EL (cell line): ENCODE data around the gene ARHGAP10.
A peak's percentile ranks its signal among the peaks of the same experiment; 100 is the strongest.

Experiments
- DNase-seq: peaks from one replicate; pipeline ENCODE4 v3.0.0-alpha.2; 2016

Gene ARHGAP10

DNA sequence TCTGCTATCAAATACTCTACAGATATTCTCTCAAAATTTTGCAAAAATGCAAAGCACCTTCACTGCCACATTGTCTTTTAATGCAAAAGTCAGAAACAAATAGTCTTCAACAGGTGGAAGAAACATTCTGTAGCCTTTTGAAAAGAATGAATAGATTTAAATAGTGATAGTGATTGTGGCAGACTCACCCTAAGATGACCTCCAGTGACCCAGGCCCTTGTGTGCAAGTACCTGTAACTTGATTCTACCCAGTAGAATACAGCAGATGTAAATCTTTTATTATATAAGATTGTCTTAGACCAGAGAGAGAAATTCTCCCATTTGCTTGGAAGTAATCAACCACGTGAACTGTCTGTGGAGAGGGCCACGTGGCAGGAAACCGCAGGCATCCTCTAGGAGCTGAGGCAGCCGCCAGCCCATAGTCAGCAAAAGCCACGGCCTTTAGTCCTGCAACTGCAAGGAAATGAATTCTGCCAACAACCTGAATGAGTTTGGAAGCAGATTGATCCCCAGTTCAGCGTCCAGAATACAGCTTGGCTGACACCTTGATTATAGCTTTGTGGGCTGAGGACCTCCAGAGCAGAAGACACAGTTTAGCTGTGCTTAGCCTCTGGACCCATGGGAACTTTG lies 272.5 kb downstream of the ARHGAP10 start:
- DNase-seq, result no peak

DNA sequence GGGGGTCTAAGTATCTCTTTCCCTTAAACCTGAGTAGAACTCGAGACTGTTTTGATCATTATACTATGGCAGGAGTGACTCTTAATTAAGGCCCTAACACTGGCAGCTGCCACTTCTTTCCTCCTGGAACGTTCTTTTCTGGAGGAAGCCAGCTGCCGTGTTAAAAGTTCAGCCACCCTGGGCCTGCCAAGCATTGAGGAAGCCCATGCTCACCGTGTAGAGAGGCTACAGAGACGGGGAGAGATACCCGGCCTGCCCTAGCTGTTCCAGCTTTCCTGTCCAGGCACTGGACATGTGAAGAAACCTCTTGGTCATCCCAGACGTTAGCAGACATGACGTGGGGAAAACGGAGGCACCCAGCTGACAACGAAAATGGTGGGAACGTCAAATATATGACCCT lies 274.1 kb downstream of the ARHGAP10 start:
- no peak for DNase-seq

DNA sequence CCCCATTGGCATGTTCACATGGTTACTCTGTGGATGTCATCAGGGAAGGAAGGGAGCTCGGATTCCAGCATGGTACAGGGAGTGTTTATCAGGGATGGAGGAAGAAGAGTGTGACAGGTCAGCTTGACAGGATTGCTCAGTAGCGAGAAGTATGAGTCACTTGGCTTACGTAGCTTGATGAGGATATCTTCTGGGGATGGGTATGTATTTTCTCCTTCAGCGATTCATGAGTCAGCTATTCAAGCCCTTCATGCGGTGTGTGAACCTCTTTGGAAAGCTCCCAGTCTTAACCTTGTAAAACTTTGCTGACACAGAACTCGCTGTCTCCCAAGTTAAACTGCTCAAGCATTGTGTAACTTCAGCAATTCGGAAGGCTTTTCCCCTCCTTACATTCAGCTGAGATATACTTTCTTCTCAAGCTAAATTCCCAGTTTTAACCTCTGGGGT lies 275.4 kb downstream of the ARHGAP10 start:
- DNase-seq, result peak; percentile 96

- DNase-seq, result no peak
Measured at GRCh38 chr4:148007792-148008191, 275.9 kb downstream of the ARHGAP10 start.

DNA sequence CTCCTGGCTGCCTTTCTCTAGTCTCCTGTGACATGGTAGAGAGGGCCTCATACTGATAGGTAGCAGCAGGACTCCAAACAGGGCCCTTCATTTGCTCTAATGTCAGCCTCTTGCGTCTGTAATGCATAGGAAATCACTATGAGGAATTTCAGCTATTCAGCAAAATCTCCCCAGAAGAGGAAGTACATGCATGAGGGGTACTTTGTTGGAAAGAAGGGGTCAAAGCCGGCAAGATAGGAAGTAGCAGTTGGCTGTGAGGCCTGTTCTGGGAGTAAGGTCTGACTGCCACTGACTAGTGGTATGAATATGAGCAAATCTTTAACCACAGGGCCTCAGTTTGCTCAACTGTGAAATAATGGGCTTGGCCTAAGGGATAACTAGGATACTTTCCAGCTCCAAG lies 283.2 kb downstream of the ARHGAP10 start:
- DNase-seq, result no peak

DNA sequence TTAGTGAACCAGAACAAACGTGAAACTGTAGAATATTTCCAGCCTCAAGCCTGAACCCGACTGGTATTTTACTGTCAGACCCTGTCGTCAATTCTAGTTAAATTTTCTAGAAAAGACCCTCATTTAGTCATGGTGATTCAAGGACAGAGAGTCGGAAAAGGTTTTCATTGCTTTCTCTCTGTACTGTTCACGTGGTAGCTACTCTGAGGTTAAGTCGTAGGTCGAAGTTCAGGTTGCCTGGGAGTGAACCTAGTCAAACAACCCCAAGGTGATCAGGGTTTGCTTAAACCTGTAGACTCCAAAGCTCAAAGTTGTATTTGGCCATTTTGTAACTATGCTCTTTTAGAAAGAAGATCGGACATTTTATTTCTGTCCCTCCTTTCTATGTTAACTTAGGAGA lies 283.6 kb downstream of the ARHGAP10 start:
- no peak for DNase-seq

DNA sequence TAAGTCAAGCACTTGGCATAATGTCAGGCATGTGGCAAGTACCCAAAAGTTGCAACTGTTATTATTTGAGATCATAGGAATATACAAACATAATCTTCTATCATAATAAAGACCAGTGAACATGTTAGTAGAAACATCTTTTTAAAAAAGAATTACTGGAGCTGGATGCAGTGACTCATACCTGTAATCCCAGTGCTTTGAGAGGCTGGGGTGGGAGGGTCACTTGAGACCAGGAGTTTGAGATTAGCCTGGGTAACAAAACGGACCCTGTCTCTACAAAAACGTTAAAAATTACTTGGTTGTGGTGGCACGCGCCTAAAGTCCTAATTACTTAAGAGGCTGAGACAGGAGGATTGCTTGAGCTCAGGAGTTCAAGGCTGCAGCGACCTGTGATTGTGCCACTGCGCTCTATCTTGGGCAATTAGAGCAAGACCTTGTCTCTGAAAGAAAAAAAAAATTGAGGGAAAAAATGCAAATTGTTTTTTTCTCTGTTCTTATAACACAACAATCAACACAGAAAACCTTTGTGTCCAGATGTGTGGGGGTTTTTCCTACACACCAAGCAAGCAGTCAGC lies 284.3 kb downstream of the ARHGAP10 start:
- DNase-seq, result no peak

DNA sequence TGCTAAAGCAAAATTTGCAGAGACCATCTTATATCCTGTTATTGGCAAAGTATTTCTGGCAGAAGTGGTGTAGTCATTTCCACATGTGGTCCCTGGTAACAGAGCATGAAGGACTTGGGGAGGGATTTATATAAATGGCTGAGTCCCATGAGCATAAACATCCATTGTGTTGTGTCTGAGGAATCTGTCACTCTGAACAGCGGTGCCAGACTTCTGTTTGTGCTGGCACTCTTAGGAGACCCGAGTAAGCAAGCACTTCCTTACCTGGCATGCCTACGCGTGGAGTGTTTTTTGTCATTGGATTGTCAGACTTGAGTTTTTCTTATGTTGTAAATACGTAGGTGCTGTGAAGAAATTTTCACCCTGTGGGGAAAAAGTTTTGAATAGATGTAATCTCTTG lies 285.9 kb downstream of the ARHGAP10 start:
- no peak for DNase-seq

- no peak for DNase-seq
Measured at GRCh38 chr4:148021686-148022085, 289.8 kb downstream of the ARHGAP10 start.

DNA sequence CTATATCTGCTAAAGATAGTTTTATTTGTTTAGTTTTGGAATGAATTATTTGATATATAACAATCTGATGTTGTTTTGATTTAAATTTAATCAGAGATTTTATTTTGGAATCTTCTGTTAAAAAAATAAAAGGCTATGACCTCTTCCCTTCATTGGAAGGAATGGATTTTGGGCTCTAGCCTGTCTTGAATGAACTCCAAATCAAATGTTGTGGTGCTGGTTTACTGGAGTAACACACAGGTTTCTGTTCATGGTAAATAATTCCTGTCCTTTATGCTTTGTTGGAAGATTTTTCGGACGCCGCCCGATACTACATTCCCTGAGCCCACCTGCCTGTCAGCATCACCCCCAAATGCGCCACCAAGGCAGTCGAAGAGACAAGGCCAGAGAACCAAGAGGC lies 291.1 kb downstream of the ARHGAP10 start:
- DNase-seq, result no peak

GRCh38 chr4:148023512-148024181 lies 291.8 kb downstream of the ARHGAP10 start:
- no peak for DNase-seq

- peak; percentile 48 for DNase-seq
Measured at GRCh38 chr4:148025981-148026380, 294.1 kb downstream of the ARHGAP10 start.

DNA sequence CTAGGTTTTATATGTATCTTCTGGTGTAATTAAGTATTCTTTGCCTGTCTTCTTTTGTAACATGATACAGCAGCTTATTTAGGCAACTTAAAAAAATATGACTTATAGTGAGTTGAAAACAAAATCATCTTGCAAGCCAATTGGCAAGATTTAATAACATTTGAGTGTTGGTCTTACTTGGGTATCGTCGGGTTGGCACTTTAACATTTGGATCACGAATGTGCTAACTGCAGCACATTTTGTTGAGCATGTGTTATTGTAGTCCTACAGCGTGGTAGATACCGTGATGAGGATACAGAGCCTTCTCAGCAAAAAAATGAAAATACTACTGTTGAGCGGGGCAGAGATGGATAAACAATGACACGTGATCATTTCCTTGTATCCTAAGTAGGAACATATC lies 295.3 kb downstream of the ARHGAP10 start:
- DNase-seq, result no peak

- no peak for DNase-seq
Measured at GRCh38 chr4:148029781-148030180, 297.9 kb downstream of the ARHGAP10 start.

DNA sequence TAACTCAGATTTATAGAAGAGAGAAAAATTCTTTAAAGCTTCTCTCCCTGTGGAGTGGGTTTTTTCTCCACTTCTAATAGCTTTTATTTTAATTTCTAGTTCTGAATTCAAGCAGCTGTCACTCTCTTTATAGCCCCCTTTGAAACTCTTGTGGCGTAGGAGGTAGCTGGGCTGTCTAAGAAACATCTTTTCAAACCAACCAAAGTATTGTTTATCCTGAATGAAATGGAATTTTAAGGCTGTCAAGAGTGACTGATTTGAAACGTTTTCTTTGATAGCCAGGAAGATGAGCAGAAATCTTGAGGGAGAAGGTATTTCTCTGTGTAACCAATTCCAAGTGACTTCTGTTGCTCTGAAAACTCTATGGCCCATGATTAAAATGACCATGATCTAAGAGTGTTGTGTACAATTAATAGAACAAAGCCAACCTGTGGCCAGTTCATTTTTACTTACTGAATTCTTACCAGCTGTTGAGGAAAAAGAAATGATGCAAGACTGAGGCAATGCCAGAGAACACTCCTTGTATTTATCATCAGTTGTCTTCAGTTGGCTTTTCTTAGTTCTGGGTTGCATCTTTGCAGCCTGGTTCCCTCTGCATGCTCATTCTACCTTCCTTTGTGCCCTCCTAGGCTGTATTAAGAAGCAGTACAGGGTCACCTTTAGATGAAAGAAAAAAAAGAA lies 298.4 kb downstream of the ARHGAP10 start:
- DNase-seq, result peak; percentile 27

- no peak for DNase-seq
Measured at GRCh38 chr4:148034813-148035212, 302.9 kb downstream of the ARHGAP10 start.

DNA sequence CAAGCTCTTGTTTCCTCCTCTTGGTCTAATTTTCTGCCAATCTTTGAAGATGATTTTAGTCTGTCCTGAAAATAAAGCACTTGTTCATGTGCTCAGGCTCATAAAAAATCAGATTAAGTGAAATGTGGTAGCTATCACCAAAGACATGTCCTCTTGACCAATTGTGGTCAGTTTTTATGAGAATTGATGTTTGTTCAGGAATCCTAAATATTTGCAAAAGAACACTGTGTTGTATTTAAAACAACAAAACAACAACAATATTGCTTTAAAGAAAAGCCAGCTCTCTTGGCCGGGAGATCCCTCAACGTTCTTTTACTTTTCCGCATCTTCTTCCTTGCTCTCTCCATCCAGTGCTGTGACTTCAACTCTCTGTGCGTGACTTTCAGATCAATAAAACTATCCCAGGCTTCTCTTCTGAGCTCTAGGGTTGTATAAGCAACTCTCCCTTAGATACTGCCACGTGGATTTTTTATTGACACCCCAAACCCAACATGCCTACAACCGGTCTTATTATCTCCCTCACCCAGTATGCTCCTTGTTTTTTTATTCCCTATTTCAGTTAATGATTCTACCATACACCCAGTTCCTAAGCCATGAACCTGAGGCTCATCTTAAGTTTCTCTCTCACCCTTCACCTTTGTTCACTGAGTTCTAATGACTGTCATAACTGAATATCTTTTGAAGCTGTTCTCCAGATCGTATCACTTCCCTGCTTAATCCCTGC lies 309.9 kb downstream of the ARHGAP10 start:
- DNase-seq, result no peak

GRCh38 chr4:148044089-148044911 lies 312.4 kb downstream of the ARHGAP10 start:
- DNase-seq, result no peak

DNA sequence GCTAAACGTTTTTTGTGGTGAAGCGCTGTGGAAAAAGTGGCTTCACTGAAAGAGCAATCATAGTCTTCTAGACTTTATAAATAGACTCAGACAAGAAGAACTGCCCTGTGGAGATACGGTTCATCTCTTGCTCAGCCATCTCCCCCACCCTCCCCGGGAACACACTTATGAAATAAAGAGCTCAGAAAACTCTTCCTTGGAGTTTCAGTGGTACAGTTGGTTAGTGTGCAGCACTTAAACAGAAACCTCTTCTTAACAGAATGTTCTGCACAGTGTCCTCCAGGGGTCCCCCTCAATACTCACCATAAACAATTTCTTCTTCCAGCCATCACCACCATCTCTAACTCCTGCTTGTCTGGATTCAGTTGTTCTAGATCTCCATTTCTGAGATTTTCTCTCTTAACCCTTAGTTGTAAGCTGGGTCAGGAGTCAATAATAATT lies 313.0 kb downstream of the ARHGAP10 start:
- no peak for DNase-seq

GRCh38 chr4:148048598-148048997 lies 316.7 kb downstream of the ARHGAP10 start:
- no peak for DNase-seq

- DNase-seq, result no peak
Measured at GRCh38 chr4:148051403-148051802, 319.5 kb downstream of the ARHGAP10 start.

- no peak for DNase-seq
Measured at GRCh38 chr4:148052448-148052847, 320.6 kb downstream of the ARHGAP10 start.
